Activated CD4-positive, alpha-beta T cell treated with anti-CD3 and anti-CD28 coated beads, Interleukin-2, amount 50 U/mL, for 4 hours (primary cell): ENCODE data around the gene PLAC9.
"Not testable (repeated sequence)": the region's sequence is repeated elsewhere in the genome, so short reads cannot be mapped to it uniquely, and the experiment has no call there.

Experiments used
- DNase-seq, 2 experiments: peaks; one replicate each; pipeline ENCODE4 v3.0.0-alpha.2; 2020

PLAC9 gene

DNA sequence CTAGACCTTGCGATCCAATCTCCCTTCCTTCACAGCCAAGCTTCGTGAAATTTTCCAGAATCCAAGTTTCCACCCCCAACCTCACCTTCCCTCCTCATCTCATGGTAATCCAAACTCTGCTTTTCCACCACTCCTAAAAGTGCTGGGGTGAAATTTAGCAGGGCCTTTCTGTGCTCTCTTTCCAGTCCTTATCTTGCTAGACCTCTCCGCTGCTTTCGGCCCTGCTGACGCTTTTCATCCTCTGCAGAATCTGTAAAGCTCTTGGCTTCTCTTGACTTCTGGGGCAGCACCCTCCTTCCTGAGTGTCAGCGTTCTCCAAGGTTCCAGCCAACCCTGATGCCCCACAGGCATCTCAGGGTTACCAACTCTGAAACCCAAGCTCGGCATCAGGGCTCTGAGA lies 7.7 kb downstream of the PLAC9 start:
- DNase-seq, result no peak

DNA sequence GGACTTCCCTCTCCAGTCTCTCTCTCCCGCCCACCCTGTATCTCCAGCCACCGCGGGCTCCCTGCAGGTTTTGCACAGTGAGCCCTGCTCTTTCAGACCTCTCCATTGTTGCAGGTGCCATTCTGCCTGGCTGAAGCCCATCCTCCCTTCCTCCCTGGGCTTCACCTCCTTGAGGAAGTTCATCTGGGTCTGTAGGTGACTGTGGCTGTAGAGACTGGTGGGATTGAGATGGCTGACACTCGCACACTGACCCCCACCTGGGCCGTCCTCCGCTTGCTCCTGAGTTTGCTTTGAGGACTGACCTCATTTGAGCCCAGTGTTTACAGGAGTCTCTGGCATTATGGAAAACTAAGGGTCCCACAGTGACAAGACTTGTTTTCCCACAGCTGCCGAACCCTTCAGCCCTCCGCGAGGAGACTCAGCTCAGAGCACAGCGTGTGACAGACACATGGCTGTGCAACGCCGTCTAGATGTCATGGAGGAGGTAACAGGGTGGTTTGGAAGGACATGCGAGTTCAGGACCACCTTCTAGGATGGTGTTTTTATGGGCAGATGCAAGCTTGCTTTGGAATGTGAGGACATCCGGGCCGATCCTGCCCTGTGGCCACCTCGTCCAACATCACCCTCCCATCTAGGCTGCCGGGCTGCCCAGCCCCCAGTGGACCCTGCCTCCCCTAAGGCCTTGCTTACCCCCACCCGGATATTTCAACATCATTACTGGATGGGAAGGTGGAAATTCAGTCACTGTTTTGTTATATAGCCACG lies 9.3 kb downstream of the PLAC9 start:
- DNase-seq, result no peak

DNA sequence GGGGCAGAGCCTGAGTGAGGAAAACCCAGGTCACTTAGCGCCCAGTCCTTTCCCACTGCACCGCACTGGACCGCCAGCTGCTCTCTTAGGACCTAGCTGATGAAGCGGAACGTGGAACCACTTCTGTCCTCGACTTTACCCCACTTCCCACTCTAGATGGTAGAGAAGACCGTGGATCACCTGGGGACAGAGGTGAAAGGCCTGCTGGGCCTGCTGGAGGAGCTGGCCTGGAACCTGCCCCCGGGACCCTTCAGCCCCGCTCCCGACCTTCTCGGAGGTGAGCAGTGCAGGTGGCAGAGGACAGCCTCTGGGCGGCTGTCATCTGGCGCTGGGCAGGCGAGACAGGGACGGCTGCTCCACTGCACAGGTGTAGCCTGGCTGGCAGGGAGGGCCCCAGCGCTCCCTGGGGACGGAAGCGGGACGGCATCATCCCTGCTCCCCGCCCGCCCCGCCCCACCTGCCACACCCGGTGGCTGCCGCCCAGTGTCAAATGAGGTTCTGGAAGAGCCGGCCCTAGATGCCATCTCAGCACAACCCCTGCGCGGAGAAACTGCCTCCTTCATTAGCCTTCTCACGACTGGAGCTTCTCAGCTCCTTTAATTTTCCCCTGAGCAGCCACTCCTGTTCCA lies 11.7 kb downstream of the PLAC9 start:
- DNase-seq, result peak in 1 of 2 experiments; percentile 9

DNA sequence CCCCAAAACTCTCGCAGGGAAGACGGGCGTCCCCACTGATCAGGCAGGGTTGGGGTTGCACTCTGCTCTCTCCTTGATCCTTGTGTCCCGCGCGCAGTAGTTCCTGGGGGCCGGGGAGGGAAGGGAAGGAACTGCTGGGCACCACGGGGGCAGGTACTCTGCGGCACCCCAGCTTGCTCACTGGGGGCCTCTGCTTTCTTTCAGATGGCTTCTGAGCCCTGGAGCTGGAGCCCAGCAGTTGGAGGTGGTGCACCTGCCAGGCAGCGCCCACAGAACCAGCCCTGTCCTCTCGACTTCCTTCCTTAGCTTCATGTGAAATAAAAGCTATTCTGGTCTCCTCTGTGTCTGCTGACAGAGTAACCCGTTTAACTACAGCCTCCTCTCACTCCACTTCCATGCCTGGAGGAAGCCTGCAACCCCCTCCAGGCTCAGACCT lies 12.2 kb downstream of the PLAC9 start:
- DNase-seq, result peak in 1 of 2 experiments; percentile 12

DNA sequence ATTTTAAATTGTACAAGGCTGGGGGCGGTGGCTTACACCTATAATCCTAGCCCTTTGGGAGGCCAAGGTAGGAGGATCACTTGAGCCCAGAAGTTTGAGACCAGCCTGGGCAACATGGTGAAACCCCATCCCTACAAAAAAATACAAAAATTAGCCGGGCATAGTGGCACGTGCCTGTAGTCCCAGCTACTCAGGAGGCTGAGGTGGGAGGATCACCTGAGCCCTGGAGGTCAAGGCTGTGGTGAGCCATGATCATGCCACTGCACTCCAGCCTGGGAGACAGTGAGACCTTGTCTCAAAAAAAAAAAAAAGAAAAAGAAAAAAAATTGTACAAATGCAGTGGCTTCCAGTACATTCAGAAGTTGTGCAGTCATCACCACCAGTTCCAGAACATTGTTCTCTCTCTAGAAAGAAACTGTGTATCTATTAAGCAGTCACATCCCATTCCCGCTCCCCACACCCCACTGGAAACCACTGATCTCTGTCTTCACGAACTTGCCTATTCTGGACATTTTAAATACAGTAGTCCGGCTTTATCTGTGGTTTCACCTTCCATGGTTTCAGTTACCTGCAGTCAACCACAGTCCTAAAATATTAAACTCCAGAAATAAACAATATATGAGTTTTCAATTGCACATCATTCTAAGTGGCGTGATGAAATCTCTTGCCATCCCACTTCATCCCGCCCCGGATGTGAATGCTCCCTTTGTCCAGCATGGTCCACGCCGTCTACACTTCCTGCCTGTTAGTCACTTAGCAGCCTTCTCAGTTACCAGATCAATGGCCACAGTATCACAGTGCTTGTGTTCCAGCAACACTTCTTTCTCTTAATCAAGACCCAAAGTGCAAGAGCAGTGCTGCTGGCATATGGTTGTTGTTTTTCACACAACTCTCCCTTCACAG lies 13.1 kb downstream of the PLAC9 start:
- DNase-seq, result not testable (repeated sequence)

DNA sequence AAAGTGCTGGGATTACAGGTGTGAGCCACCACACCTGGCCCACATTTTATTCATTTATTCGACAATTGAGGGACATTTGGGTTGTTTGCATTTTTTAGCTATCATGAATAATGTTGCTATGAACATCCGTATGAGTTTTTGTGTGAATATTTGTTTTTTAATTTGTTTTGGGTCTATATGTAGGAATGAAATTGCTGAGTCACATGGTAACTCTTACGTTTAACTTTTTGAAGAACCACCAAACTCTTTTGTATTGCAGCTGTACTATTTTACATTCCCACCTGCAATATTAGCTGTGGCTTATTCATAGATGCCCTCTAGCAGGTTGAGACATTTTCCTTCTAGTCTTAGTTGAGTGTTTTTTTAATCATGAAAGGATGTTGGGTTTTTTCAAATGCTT lies 14.4 kb downstream of the PLAC9 start:
- no peak for DNase-seq

DNA sequence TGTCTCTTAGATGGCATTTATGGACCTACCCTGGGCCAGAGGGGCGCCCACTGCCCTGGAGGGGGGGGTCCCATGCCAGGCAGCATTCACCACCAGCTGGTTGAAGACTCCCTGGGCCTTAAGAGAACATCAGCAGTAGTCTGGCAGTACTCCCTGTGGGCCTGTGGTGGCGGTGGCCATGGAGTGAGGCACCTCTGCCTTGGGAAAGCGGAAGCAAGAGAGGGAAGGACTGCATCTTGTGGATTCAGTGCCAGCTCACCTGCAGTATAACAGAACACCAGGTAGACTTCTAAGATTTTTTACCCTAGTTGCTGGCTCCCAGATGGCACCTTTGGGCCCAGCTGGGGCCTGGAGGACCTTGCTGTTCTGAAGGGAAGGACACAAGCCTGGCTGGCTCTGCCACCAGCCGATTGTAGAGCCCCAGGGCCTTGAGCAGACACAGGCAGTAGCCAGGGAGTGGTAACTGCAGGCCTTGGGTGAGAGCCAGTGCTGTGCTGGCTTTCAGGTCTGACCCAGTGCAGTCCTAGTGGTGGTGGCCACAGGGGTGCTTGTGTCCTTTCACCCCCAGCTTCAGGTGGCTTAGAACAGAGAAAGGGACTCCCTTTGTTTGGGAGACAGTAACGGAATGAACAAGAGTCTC lies 15.8 kb downstream of the PLAC9 start:
- no peak for DNase-seq

DNA sequence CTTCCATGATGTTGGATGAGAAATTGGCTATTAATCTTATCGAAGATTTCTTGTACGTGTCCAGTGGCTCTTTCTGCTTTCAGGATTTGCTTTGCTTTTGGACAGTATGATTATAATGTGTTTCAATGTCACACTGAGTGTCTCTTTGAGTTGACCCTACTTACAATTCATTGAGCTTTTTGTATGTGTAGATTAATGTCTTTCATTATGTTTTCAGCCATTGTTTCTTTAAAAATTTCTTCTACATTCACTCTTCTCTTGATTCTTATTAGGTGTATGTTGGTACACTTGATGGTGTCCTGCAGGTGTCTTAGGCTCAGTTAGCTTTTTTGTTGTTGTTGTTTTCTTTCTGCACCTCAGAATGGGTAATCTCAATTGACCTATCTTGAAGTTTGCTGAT lies 16.6 kb downstream of the PLAC9 start:
- no peak for DNase-seq

DNA sequence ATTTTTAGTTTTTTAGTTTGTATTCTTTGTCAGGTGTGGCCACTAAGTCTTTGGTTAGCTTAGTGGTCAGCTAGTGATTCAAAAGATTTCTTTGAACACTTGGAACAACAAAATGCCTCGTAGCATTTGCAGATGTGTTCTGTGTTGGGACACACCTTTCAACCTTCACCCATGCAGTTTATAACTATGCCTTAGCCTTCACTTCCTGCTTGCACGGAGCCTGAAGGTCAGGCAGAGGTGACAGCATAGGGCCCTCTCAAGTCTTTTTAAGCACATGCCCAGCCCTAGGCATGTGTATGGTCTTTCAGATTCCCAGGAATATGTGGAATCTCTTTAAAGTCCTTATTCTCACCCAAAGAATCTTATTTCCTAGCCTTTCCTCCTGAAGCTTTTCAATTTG lies 17.6 kb downstream of the PLAC9 start:
- DNase-seq, result no peak

DNA sequence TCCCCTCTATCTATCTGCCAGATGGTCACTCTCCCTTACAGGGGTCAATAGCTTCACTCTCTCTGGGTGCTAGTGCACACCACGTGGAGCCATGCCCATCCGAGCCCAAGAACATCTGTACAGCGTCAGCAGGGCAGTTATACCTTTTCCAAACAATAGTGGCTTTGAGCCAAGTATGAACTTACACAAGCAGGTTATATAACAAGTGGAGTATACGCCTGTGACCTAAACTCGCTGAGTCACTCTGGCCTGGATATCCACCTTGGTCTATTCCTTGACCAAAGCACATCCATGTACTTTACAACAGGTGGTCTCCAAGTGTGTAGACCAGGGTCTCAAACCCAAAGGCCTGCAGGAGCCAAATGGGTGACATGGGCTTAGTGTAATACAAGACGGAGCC lies 20.3 kb downstream of the PLAC9 start:
- DNase-seq, result no peak

DNA sequence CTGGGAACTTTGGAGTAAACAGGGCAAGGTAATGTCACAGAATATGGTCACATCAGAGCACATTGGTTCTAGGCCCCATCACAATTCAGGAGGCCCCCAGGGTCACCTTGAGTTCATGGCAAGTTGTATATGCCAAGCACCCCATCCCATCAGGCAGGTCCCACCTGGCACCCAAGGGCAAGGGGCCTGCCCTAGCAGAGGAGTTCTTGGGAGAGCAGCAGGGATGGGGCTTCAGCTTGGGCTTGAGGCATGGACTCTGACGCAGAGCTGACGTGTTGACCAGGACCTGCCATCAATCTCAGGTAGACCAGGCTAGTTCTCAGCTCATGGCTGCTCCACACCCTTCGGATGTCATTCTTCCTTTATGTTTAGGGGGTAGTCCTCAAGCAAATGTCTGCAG lies 20.9 kb downstream of the PLAC9 start:
- DNase-seq, result no peak

DNA sequence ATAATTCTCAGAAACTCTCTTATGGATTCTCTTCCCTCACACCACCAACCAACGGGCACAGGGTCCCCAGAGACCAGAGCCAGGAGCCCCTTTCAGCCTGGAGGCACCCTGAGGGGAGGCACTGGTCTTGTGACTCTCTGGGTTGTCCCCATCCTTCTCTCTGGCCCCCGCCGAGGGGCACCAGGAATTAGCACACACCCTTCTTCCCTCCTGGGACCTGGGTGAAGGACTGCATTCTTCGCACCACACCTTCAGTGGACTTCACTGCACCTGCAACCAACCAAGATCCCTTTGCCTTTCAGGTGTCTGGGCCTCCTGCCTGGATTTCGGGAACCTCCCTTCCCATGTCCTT lies 22.1 kb downstream of the PLAC9 start:
- no peak for DNase-seq

DNA sequence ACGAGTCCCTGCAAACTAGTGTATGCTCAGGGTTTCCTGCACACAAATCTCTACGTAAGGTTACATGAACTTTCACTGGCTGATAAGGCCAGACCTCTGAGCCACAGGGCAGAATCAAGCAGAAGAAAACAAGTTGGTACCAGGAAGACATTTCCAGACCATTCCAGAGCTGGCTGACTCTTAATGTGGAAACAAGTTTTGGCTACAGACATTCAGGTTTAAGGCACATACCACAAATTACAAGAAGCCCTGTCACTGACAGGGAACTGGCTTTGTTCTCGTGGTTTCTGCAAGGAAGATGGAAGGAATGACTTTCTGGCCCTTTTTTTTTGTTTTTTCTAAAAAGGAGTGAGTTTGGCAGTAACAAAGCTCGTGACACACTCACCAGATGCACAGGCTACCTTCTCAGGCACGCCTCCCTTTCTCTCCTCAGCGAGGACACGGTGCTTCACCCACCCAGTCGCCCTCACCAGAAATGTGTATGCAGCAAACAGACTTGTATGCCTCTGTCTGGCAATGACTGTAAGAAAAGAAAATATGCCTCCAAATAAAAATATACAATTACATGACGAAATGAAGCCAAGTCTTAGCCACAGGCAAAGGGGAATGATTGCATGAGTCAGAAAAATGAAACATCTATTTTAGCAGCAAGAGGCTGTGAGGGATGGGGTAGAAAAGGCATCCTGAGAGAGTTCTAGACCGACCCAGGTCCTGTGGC lies 22.6 kb downstream of the PLAC9 start:
- no peak for DNase-seq

DNA sequence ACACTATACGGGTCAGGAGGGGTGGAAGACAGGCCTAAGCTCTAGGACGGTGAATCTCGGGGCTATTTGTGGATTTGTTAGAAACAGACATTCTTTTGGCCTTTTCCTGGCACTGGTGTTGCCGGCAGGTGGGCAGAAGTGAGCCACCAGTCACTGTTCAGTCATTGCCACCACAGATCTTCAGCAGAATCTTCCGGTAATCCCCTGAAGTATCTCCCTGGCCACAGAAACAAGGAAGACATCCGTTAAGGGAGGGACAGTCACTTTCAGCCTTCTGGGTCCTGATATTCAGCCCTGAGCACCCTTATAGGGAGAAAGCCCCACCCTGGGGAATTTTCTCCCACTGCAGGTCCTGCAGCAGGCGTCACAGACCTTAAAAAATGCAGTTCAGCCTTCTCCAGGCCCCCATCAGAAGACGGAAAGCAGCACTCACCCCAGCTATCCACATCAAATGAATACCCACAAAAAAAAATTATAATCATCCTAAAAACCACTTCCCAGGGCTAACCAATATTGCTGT lies 23.2 kb downstream of the PLAC9 start:
- DNase-seq, result no peak

DNA sequence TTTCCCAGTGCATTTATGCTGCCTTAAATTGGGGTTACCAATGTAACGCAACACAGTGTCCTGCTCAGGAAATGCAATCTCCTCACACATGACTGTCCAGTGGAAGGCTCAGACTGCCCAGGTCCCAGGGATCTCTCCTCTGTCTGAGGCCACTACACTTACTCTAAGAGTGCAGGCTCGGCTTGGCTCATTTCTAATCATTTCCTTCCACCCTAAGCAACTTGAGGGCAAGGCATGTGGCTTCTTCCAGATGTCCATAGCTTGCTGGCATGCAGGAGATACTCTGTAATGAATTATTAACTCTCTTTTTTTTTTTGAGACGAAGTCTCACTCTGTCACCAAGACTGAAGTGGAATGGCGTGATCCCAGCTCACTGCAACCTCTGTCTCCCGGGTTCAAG lies 23.7 kb downstream of the PLAC9 start:
- DNase-seq, result no peak

DNA sequence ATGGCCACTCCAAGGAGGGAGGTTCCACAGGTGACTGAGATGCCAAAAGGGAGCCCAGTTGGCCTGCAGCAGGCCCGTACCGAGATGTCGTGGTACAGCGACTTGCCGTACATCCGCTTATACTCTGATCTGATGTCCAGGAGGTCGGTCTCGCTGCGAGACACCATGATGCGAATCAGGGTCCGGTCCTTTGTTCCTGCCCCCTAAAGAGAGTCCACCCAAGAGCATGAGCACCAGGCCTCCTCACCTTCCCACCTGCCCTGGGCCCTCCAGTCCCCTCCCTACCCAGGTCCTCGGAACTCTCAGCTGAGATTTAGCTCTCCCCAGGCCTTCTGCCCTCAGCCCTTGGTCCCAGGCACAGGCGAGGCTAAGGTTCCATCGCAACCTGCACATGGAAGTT lies 25.0 kb downstream of the PLAC9 start:
- DNase-seq, result no peak

DNA sequence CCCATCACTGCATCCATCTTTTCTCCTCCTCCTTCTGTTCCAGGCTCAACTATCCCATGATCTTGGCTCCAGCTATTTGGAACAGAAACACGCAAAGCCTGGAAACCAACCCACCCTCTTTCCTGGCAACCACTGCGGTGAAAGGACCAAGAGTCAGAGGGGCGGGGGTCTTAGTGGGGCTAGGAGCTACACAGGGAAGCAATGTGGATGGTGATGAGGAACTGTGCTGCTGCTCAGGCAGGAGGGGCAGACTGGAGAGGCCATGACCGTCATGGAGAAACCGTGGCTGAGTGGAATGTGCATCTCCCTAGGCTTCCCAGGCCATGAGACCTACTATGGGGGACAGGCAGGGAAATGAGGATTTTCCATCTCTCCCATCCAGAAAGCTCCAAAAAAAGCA lies 25.6 kb downstream of the PLAC9 start:
- DNase-seq, result no peak

DNA sequence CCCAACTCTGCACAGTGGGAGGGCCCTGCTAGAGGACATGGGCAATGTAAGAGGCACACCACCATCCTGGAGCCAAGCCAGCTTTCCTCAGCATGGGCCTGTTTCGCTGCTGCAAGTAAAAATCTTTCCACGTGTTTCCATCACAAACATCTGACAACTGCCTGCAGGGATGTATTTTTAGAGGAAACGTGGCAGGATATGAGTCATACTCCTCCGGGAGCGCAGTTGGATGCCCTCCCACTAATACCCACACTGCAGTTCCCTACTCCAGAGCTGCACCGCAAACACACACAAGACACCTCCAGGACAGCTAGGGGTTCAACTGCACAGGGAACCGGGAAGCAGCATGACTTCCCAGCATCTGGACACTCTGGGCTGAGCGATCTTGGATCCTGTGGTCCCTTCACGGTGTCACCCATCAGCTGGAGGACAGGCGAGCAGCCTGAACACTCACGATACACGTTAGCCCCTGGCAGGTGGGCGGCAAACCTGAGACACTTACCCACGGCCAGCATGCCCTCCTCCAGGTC lies 26.1 kb downstream of the PLAC9 start:
- DNase-seq, result no peak

DNA sequence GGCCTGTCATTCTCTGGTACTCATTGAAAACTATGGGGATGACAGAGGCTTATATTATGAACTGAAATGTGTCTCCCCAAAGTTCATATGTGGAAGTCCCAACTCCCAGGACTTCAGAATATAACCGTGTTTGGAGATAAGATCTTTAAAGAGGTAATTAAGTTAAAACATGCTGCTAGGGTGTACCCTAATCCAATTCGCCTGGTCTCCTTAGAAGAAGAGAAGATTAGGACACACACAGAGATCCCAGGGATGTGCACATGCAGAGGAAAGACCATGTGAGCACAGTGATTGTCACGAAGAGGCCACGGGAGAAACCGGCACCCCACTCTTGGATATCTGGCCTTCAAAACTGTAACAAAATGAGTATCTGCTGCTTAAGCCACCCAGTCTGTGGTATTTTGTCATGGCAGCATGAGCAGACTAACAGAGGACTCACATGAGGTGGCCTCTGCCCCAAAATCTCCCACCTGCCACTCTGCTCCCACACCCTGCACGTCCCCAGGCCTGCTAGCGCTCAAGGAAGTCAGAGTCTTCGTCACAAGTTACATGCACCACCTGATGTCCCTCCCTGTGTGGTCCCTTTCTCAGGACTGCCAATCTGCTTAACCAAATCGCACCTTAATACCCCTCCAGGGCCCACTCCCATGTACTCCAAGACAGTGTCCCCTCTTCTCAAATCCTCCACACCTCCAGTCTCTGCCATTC lies 26.8 kb downstream of the PLAC9 start:
- no peak for DNase-seq

DNA sequence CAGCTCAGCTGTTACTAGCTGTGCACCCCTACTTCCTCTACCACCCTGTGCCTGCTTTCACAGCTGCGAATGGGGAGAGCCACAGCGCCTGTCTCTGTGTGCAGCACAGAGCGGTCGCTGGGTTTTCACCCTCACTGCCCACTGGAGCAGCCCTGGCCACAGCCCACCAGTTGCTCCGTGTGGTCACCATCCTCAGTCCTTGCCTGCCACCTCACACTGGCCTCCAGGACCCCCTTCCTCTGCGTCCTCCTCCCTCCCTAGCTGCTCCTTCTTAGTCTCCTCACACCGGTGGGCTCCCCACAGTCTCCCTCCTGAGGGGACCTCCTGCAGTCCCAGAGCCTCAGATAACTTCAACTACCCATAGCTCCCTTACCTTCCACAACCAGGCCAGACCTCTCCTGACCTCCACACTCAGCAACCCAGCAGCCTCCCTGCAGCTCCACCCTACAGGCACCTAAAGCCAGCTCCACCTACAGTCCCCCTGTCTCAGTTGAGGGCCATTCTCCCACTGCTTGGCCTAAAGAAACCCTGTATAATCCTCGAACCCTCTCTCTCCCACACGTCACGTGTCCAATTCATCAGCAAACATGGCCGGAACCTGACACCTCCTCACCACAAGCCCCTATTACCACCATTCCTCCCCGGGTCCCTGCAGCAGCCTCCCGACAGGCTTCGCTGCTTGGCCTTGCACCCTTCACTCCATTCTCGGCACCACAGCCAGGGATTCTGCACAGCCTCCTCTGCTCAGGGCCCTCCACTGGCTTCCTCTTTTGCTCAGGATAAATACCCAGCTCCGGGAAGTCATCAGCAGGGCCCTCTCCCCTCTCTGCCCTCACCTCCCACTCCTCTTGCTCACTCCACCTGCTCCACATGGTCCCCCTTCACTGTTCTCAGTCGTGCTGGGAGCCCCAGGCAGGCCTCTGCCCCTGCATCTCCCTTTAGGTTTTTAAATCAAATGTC lies 28.1 kb downstream of the PLAC9 start:
- no peak for DNase-seq
